Measurements from ENCODE around the gene DNAH14. TPM values are rescaled to one million over a fixed set of nuclear protein-coding genes. Genes with fewer than 3 reads are reported as not detected.
"Not testable (repeated sequence)": the region's sequence is repeated elsewhere in the genome, so short reads cannot be mapped to it uniquely, and the experiment has no call there.

Gene DNAH14
- total RNA-seq, 1 donor from 2014 or later: 4.8 TPM

- DNase-seq (ENCODE audit: low spot score): not testable (repeated sequence)
These were observed 218.3 kb downstream of the DNAH14 start for GRCh38 chr1:225147791-225148190.

- DNase-seq (ENCODE audit: low spot score): no peak
These were observed 222.6 kb downstream of the DNAH14 start for GRCh38 chr1:225152061-225152460.

- no peak for DNase-seq (ENCODE audit: low spot score)
These were observed 226.1 kb downstream of the DNAH14 start for GRCh38 chr1:225155555-225155954.

- no peak for DNase-seq (ENCODE audit: low spot score)
These were observed 226.8 kb downstream of the DNAH14 start for GRCh38 chr1:225156254-225156653.

- no peak for DNase-seq (ENCODE audit: low spot score)
These were observed 228.8 kb downstream of the DNAH14 start for GRCh38 chr1:225158291-225158690.

GRCh38 chr1:225159793-225160192 lies 230.3 kb downstream of the DNAH14 start:
- DNase-seq (ENCODE audit: low spot score): no peak

- DNase-seq (ENCODE audit: low spot score): not testable (repeated sequence)
These were observed 247.9 kb downstream of the DNAH14 start for GRCh38 chr1:225177409-225177808.

- no peak for DNase-seq (ENCODE audit: low spot score)
These were observed 250.2 kb downstream of the DNAH14 start for GRCh38 chr1:225179686-225180085.

GRCh38 chr1:225182716-225183115 lies 253.2 kb downstream of the DNAH14 start:
- DNase-seq (ENCODE audit: low spot score): no peak

- DNase-seq (ENCODE audit: low spot score): no peak
These were observed 261.8 kb downstream of the DNAH14 start for GRCh38 chr1:225191199-225191753.

GRCh38 chr1:225201447-225201846 lies 272.0 kb downstream of the DNAH14 start:
- DNase-seq (ENCODE audit: low spot score): no peak

GRCh38 chr1:225207791-225208190 lies 278.3 kb downstream of the DNAH14 start:
- DNase-seq (ENCODE audit: low spot score): no peak

GRCh38 chr1:225209153-225209552 lies 279.7 kb downstream of the DNAH14 start:
- no peak for DNase-seq (ENCODE audit: low spot score)

- DNase-seq (ENCODE audit: low spot score): not testable (repeated sequence)
These were observed 280.7 kb downstream of the DNAH14 start for GRCh38 chr1:225210180-225210579.

GRCh38 chr1:225211694-225212442 lies 282.4 kb downstream of the DNAH14 start:
- DNase-seq (ENCODE audit: low spot score): not testable (repeated sequence)

- DNase-seq (ENCODE audit: low spot score): no peak
These were observed 294.8 kb downstream of the DNAH14 start for GRCh38 chr1:225224287-225224686.

GRCh38 chr1:225225681-225226080 lies 296.2 kb downstream of the DNAH14 start:
- DNase-seq (ENCODE audit: low spot score): no peak

- DNase-seq (ENCODE audit: low spot score): no peak
These were observed 299.4 kb downstream of the DNAH14 start for GRCh38 chr1:225228871-225229303.

GRCh38 chr1:225229429-225229828 lies 300.0 kb downstream of the DNAH14 start:
- DNase-seq (ENCODE audit: low spot score): not testable (repeated sequence)

GRCh38 chr1:225230483-225230882 lies 301.0 kb downstream of the DNAH14 start:
- no peak for DNase-seq (ENCODE audit: low spot score)

- not testable (repeated sequence) for DNase-seq (ENCODE audit: low spot score)
These were observed 303.5 kb downstream of the DNAH14 start for GRCh38 chr1:225232930-225233329.

GRCh38 chr1:225242611-225243010 lies 313.1 kb downstream of the DNAH14 start:
- no peak for DNase-seq (ENCODE audit: low spot score)

- no peak for DNase-seq (ENCODE audit: low spot score)
These were observed 321.0 kb downstream of the DNAH14 start for GRCh38 chr1:225250432-225250831.
